ENCODE results near the gene RRAGD.

DNA sequence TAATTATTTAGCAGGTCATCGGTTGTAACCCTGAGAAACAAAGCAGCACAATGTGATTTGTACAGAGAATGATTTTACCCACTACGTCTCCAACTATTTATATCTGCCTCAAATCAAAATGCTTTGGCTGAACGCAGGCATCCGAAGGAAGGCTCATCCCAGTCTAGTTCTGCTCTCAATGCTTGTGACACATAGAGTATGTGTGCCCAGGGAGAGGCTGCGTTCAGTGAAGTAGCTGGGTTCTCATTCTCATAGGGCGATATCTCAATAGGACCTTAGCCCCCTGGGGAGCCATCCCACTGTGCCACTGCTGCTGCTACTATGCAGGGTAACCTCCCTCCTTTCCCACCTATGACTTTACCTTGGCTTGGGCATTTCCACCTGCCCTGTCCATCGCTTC lies 97.4 kb downstream of the RRAGD start:
- TF ChIP-seq, protein P1, sequence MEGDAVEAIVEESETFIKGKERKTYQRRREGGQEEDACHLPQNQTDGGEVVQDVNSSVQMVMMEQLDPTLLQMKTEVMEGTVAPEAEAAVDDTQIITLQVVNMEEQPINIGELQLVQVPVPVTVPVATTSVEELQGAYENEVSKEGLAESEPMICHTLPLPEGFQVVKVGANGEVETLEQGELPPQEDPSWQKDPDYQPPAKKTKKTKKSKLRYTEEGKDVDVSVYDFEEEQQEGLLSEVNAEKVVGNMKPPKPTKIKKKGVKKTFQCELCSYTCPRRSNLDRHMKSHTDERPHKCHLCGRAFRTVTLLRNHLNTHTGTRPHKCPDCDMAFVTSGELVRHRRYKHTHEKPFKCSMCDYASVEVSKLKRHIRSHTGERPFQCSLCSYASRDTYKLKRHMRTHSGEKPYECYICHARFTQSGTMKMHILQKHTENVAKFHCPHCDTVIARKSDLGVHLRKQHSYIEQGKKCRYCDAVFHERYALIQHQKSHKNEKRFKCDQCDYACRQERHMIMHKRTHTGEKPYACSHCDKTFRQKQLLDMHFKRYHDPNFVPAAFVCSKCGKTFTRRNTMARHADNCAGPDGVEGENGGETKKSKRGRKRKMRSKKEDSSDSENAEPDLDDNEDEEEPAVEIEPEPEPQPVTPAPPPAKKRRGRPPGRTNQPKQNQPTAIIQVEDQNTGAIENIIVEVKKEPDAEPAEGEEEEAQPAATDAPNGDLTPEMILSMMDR (IDR thresholded peaks at IDR 0.05; ENCODE audit: poor library complexity) = no peak
- TF ChIP-seq EZH2 (IDR thresholded peaks at IDR 0.05; ENCODE audit: borderline replicate concordance) = no peak

All from hepatocyte (in vitro differentiated cells).